GM19099 (cell line): ENCODE results near the gene FGF23.

Experiments used
- POLR2A ChIP-seq: IDR thresholded peaks from 3 replicates; pipeline ENCODE4 v1.6.1; 2011; ENCODE audit warnings: low read depth; ENCODE audit not compliant: insufficient read length; ENCODE audit errors: extremely low read depth

FGF23 gene

GRCh38 chr12:4379405-4379804, at the start of gene FGF23:
FGF23 (minus strand) TSS chr12:4379712; CDS start chr12:4379582, 130 bp downstream.
- no peak for TF ChIP-seq POLR2A

DNA sequence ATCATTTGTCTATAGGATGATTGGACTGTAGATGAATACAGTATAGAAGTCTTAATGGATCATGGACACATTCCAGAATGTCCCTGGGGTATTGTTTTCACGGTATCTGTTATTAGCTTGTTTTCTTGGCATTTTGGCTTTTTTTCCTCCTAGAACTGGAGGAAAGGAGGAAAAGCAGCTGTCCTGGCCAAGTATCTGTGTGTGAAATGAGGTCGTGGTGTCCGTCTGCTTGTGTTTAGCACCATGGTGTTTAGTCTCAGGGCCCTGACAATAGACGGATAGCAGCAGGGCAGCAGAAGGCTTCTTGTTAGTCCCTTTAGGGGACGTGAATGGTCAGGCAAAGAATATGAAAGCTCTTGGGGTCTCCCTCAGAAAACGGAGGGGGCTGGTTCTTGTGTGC, 44.9 kb upstream of the FGF23 start:
- no peak for TF ChIP-seq POLR2A

- no peak for TF ChIP-seq POLR2A
These were observed 44.1 kb upstream of the FGF23 start for GRCh38 chr12:4423528-4424195.

DNA sequence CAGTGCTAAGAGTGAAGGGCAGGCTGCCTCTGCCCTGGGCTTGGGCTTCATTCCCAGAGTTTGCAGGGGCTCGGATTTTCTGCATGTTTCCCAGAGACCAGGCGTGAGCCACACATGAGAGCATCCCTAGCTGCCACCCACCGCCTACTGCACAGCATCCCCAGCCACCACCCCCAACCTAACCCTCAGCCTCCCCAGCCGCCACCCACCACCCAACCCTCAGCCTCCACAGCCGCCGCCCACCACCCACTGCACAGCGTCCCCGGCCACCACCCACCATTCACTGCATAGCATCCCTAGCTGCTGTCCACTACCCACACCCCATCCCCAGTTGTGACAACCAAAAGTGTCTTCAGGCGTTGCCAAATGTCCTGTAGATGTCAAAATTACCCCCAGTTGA, 43.5 kb upstream of the FGF23 start:
- no peak for TF ChIP-seq POLR2A

- no peak for TF ChIP-seq POLR2A
These were observed 42.1 kb upstream of the FGF23 start for GRCh38 chr12:4421590-4422031.

DNA sequence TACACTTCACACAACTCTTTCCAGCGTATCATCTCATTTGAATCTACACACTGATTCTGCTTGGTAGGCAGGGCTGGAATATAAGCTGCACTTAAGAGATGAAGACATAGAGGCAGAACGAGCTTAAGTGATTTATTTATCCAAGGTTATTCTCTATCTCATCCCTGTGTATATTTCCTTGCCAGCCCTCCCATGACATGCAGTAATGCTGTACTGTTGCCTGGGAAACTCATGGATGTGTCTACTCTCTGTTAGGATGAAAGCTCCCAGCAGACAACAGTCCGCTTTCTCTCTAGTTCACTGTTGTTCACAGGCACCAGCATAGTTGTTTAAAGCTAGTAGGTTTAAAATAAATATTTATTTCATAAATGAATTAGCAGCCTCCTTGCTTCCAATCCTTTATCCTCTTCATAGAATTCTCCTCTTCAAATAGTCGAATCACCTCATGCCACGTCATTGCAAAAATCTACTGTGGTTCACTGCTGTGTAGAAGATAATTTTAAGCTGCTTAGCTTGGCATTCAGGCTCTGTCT, 40.7 kb upstream of the FGF23 start:
- TF ChIP-seq POLR2A, result no peak

GRCh38 chr12:4418913-4419312, 39.4 kb upstream of the FGF23 start:
- no peak for TF ChIP-seq POLR2A

DNA sequence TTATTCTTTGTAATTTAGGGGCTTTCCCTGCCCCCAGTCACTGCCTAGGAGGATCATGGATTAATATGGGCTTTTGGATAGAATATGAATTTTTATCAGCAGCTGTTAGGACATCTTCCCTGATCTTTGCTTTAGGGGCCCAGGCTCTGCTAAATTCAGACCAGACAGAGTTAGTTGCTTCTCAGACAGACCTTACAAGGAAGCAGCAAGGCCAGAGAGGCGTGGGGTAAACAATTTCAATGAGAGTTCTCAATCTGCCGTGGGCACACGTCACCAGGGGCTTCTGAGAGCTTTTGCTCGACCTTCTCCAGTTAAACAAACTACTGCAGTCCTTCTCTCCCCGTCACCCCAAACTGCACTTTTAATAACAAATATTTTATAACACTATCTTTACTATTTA, 38.4 kb upstream of the FGF23 start:
- no peak for TF ChIP-seq POLR2A

DNA sequence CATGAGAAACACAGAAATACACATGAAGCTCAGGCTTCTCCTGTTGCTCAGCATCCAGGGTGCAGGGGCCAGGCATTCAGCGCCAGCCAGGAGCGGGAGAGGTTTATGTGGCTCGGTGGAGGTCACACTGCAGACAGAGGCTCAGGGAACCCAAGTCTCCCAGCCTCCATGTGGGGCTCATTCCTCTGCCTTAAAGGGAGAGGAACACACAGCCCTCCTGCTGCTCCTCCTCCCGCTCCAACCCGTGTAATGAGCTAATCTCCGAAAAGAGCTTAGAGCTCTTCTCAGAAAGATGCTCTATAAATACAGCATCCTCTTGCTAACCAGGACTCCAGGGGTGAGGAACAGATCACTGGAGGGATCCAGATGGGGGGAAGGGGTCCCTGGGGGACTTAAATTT, 37.9 kb upstream of the FGF23 start:
- no peak for TF ChIP-seq POLR2A

DNA sequence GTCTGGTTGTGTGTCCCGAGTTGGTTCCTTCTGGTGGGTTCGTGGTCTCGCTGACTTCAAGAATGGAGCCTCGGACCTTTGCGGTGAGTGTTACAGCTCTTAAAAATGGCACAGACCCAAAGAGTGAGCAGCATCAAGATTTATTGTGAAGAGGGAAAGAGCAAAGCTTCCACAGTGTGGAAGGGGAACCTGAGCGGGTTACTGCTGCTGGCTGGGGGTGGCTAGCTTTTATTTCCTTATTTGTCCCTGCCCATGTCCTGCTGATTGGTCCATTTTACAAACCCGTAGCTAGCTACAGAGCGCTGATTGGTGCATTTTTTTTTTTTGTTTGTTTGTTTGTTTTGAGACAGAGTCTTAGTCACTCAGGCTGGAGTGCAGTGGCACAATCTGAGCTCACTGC, 36.8 kb upstream of the FGF23 start:
- TF ChIP-seq POLR2A, result no peak

DNA sequence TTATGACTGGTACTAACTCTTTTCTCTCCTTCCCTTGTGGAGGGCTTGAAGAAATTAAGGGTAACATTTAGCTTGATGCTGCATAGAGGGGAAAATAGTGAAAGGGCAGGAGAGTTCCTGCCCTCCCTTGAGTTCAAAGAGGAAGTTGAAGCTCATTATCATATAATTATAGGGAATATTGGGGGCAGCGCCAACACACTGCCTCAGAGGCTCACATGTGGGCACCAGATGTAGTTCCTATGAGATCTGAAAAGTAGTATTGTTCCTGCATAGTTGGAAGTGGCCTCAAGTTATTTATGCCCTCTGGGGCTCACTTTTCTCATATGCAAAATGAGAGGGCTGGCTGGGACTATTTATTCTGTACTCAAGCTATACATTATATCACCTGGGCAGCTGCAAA, 33.0 kb upstream of the FGF23 start:
- no peak for TF ChIP-seq POLR2A

GRCh38 chr12:4412056-4412455, 32.5 kb upstream of the FGF23 start:
- no peak for TF ChIP-seq POLR2A

GRCh38 chr12:4407136-4407535, 27.6 kb upstream of the FGF23 start:
- TF ChIP-seq POLR2A, result no peak

GRCh38 chr12:4402996-4403395, 23.5 kb upstream of the FGF23 start:
- no peak for TF ChIP-seq POLR2A

DNA sequence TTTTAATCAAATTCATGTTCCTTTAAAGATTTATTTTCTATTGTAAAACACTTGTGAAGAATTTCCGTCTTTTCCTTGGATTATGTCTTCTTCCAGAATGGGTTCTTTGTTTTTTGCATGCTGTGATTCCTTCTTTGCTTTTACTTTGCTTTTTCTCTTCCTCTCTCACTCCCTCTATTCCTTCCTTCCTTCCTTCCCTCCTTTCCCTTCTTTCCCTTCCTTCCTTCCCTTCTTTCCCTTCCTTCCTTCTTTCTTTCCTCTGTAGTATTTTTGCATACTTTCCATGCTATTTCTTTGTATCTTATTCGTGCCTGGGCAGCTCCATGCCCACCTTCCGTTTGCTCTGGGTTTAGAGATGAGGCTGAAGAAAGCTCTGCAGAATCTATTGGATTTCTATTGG, 21.6 kb upstream of the FGF23 start:
- TF ChIP-seq POLR2A, result no peak

GRCh38 chr12:4395818-4396217, 16.3 kb upstream of the FGF23 start:
- TF ChIP-seq POLR2A, result no peak

DNA sequence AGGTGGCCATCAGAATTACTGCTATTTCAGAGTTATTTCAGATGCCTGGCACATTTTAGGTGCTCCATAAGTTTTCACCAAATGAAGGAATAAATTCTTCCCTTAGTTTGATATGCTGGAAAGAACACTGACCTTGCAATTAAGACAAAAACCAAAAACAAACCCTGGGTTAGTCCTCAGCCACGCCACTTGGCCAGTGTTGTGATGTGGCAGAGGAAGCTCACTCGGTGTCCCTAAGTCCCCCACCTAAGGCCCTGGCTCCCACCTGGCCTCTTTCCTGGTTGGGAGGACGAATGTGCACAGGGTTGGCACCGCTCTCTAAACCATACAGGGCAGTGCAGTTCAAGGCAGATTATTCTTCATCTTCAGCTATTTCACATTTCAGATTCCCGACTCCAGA, 13.7 kb upstream of the FGF23 start:
- no peak for TF ChIP-seq POLR2A
